Measurements from ENCODE around the gene GALNT7.

The GALNT7 gene

GRCh38 chr4:173362666-173363065, 194.1 kb downstream of the GALNT7 start:
- DNase-seq (ENCODE audit: low spot score) = no peak
- ChIA-PET CTCF (no interaction called here), POLR2A (ENCODE audit: low non-redundant PET) (no interaction called here)
- no peak overlapping the region for H3K27ac ChIP-seq
- TF ChIP-seq CTCF (conservative IDR thresholded peaks at IDR 0.05; ENCODE audit: low read depth) = no peak

GRCh38 chr4:173365359-173365996, 196.9 kb downstream of the GALNT7 start:
- POLR2A ChIA-PET (ENCODE audit: low non-redundant PET) = no interaction called here
- H3K27ac ChIP-seq = no peak overlapping the region
- DNase-seq (ENCODE audit: low spot score) = no peak
- TF ChIP-seq CTCF (conservative IDR thresholded peaks at IDR 0.05; ENCODE audit: low read depth) = no peak
- CTCF ChIA-PET = interaction anchor here (1.7 kb wide), 1 partner anchor 26 kb away, joined by 6 read pairs; no protein-coding TSS in a partner anchor

GRCh38 chr4:173367285-173367684, 198.7 kb downstream of the GALNT7 start:
- no peak for TF ChIP-seq CTCF (conservative IDR thresholded peaks at IDR 0.05; ENCODE audit: low read depth)
- no peak for DNase-seq (ENCODE audit: low spot score)
- H3K27ac ChIP-seq = no peak overlapping the region
- ChIA-PET POLR2A (ENCODE audit: low non-redundant PET) (no interaction called here), CTCF (interaction anchor here (0.9 kb wide), 1 partner anchor 52 kb away, joined by 3 read pairs; no protein-coding TSS in a partner anchor)

- DNase-seq (ENCODE audit: low spot score) = no peak
- CTCF ChIA-PET = interaction anchor here (0.7 kb wide), 1 partner anchor 54 kb away, joined by 3 read pairs; no protein-coding TSS in a partner anchor
- no peak for TF ChIP-seq CTCF (conservative IDR thresholded peaks at IDR 0.05; ENCODE audit: low read depth)
- H3K27ac ChIP-seq = no peak overlapping the region
- POLR2A ChIA-PET (ENCODE audit: low non-redundant PET) = no interaction called here
Observed at GRCh38 chr4:173367946-173368345, 199.3 kb downstream of the GALNT7 start.

GRCh38 chr4:173370130-173370476, 201.5 kb downstream of the GALNT7 start:
- TF ChIP-seq CTCF (conservative IDR thresholded peaks at IDR 0.05; ENCODE audit: low read depth) = no peak
- no peak for DNase-seq (ENCODE audit: low spot score)
- H3K27ac ChIP-seq = peak overlapping the region; percentile 99
- POLR2A ChIA-PET (ENCODE audit: low non-redundant PET) = interaction anchor here (0.7 to 1.3 kb wide), 3 partner anchors 35 to 1133 kb away, joined by 3 to 6 read pairs (median 4); partner anchors contain the start of gene HMGB2
- CTCF ChIA-PET = no interaction called here

GRCh38 chr4:173370477-173371291, 202.1 kb downstream of the GALNT7 start, which contains the start of gene SAP30:
TSS of gene SAP30 (plus strand) at chr4:173370954. CDS start at chr4:173371183, 229 bp downstream.
- peak; percentile 96 for DNase-seq (ENCODE audit: low spot score)
- POLR2A ChIA-PET (ENCODE audit: low non-redundant PET) = interaction anchor here (0.6 to 1.3 kb wide), 7 partner anchors 24 to 1132 kb away, joined by 3 to 8 read pairs (median 3); partner anchors contain the start of gene HMGB2
- peak within 1 kb of the TSS; percentile 99 for H3K27ac ChIP-seq
- TF ChIP-seq CTCF (conservative IDR thresholded peaks at IDR 0.05; ENCODE audit: low read depth) = no peak
- CTCF ChIA-PET = interaction anchor here (0.8 to 1.9 kb wide), 2 partner anchors 32 to 69 kb away, joined by 4 to 5 read pairs; no protein-coding TSS in a partner anchor

Measured in RWPE1 (cell line).